Measurements from ENCODE around the gene OXLD1.
A peak's percentile ranks its signal among the peaks of the same experiment; 100 is the strongest.

GRCh38 chr17:81711814-81712467 is 45.5 kb upstream of the OXLD1 start, which contains the start of gene SLC25A10:
- TF ChIP-seq EP300 (IDR thresholded peaks at IDR 0.05): no peak
- TF ChIP-seq CTCF (IDR thresholded peaks at IDR 0.05): peak in 1 of 2 donors; percentile 5
